Measurements from ENCODE around the gene FSHR. TPM values are rescaled to one million over a fixed set of nuclear protein-coding genes. Genes with fewer than 3 reads are reported as not detected.

The FSHR gene
- total RNA-seq, 2 donors from 2014 or later: 0.29 to 0.31 TPM

- ATAC-seq: no peak
- no peak for DNase-seq
- intact Hi-C loops (cut with DNase I): no loop called here
These were observed 113.3 kb downstream of the FSHR start for GRCh38 chr2:49041061-49041460.

- DNase-seq: no peak
- intact Hi-C loops (cut with DNase I): no loop called here
- no peak for ATAC-seq
These were observed 117.1 kb downstream of the FSHR start for GRCh38 chr2:49037197-49037596.

GRCh38 chr2:49035481-49035880 is 118.8 kb downstream of the FSHR start:
- no peak for DNase-seq
- intact Hi-C loops (cut with DNase I): no loop called here
- no peak for ATAC-seq

- DNase-seq (no peak), ATAC-seq (no peak)
- intact Hi-C loops (cut with DNase I): no loop called here
These were observed 120.7 kb downstream of the FSHR start for GRCh38 chr2:49033394-49034185.

GRCh38 chr2:49032936-49033335 is 121.4 kb downstream of the FSHR start:
- intact Hi-C loops (cut with DNase I): no loop called here
- DNase-seq (no peak), ATAC-seq (no peak)

GRCh38 chr2:49032126-49032525 is 122.2 kb downstream of the FSHR start:
- intact Hi-C loops (cut with DNase I): no loop called here
- ATAC-seq: no peak
- DNase-seq: no peak

GRCh38 chr2:49029406-49029805 is 124.9 kb downstream of the FSHR start:
- DNase-seq (no peak), ATAC-seq (no peak)
- intact Hi-C loops (cut with DNase I): no loop called here

- DNase-seq: no peak
- intact Hi-C loops (cut with DNase I): no loop called here
- no peak for ATAC-seq
These were observed 126.2 kb downstream of the FSHR start for GRCh38 chr2:49028101-49028500.

GRCh38 chr2:49026706-49027105 is 127.6 kb downstream of the FSHR start:
- intact Hi-C loops (cut with DNase I): no loop called here
- ATAC-seq: no peak
- DNase-seq: no peak

- DNase-seq: no peak
- intact Hi-C loops (cut with DNase I): no loop called here
- ATAC-seq: peak; percentile 70 to 74
These were observed 133.0 kb downstream of the FSHR start for GRCh38 chr2:49021271-49021670.

- DNase-seq: no peak
- ATAC-seq: no peak
- intact Hi-C loops (cut with DNase I): no loop called here
These were observed 149.1 kb downstream of the FSHR start for GRCh38 chr2:49005261-49005660.

- peak in 1 of 2 donors; percentile 40 for ATAC-seq
- DNase-seq: no peak
- intact Hi-C loops (cut with DNase I): no loop called here
These were observed 150.2 kb downstream of the FSHR start for GRCh38 chr2:49004036-49004626.

- intact Hi-C loops (cut with DNase I): no loop called here
- ATAC-seq (no peak), DNase-seq (no peak)
These were observed 151.1 kb downstream of the FSHR start for GRCh38 chr2:49003201-49003600.

GRCh38 chr2:49002750-49003149 is 151.6 kb downstream of the FSHR start:
- ATAC-seq (peak in 1 of 2 donors; percentile 17), DNase-seq (no peak)
- intact Hi-C loops (cut with DNase I): no loop called here

- intact Hi-C loops (cut with DNase I): no loop called here
- DNase-seq (no peak), ATAC-seq (peak in 1 of 2 donors; percentile 60)
These were observed 153.6 kb downstream of the FSHR start for GRCh38 chr2:49000695-49001094.

- intact Hi-C loops (cut with DNase I): no loop called here
- ATAC-seq (no peak), DNase-seq (no peak)
These were observed 155.9 kb downstream of the FSHR start for GRCh38 chr2:48998449-48998848.

GRCh38 chr2:48993576-48993975 is 160.7 kb downstream of the FSHR start:
- ATAC-seq: no peak
- DNase-seq: no peak
- intact Hi-C loops (cut with DNase I): no loop called here

- intact Hi-C loops (cut with DNase I): no loop called here
- no peak for DNase-seq
- ATAC-seq: no peak
These were observed 162.7 kb downstream of the FSHR start for GRCh38 chr2:48991415-48992131.

GRCh38 chr2:48984922-48985321 is 169.4 kb downstream of the FSHR start:
- intact Hi-C loops (cut with DNase I): no loop called here
- DNase-seq (no peak), ATAC-seq (no peak)

- ATAC-seq: no peak
- DNase-seq: no peak
- intact Hi-C loops (cut with DNase I): no loop called here
These were observed 170.8 kb downstream of the FSHR start for GRCh38 chr2:48983551-48983950.

Measured in left cardiac atrium (tissue), 4 donors.